ENCODE measurements around the gene RHBDD1. TPM values are rescaled to one million over a fixed set of nuclear protein-coding genes. Genes with fewer than 3 reads are reported as not detected.

The RHBDD1 gene
- polyA plus RNA-seq, 2 of the 4 experiments (the other 2 are of a cell fraction) = 8.3 to 46.9 TPM

- no peak for DNase-seq (ENCODE audit: low read depth in 1 of 2, low spot score in 1 of 2)
- ChIA-PET POLR2A (interaction anchor here (0.5 to 1.5 kb wide), 4 partner anchors 144 to 1131 kb away, joined by 3 to 6 read pairs (median 3); no protein-coding TSS in a partner anchor), CTCF (interaction anchor here (0.5 to 3.0 kb wide), 15 partner anchors 17 to 1136 kb away, joined by 3 to 9 read pairs (median 4); no protein-coding TSS in a partner anchor)
- peak overlapping the region; percentile 91 to 100 for H3K27ac ChIP-seq
- no peak for FAIRE-seq
- H3K4me3 ChIP-seq = peak overlapping the region; percentile 48; the same call in 2 of the 3 replicates
- ATAC-seq = no peak
- peaks cover 42% of the 10 kb centered on the region for H3K4me1 ChIP-seq
- TF ChIP-seq ATOH8 (CRISPR knock-in tag; IDR thresholded peaks at IDR 0.05; ENCODE audit: low read depth) = no peak
- TF ChIP-seq FOSL2 (IDR thresholded peaks at IDR 0.05) = no peak
- no peak for TF ChIP-seq FOSL2 (CRISPR knock-in tag; IDR thresholded peaks at IDR 0.05)
- no peak for TF ChIP-seq CHD2 (IDR thresholded peaks at IDR 0.05; ENCODE audit: low read length, partially characterized antibody)
- no peak for TF ChIP-seq HMGXB4 (CRISPR knock-in tag; IDR thresholded peaks at IDR 0.05; ENCODE audit: borderline replicate concordance)
- no peak for TF ChIP-seq MAFK (IDR thresholded peaks at IDR 0.05; ENCODE audit: partially characterized antibody)
- no peak for TF ChIP-seq POLR2A (IDR thresholded peaks at IDR 0.05; ENCODE audit: low read length)
- no peak for TF ChIP-seq RFX5 (IDR thresholded peaks at IDR 0.05)
- no peak for TF ChIP-seq FOSB (CRISPR knock-in tag; IDR thresholded peaks at IDR 0.05)
- no peak for TF ChIP-seq SMC3 (IDR thresholded peaks at IDR 0.05)
- no peaks in the 10 kb centered on the region for H3K9me3 ChIP-seq
- peak overlapping the region; percentile 96 for H3K4me2 ChIP-seq
- WGBS (ENCODE audit: missing lambda C conversion rate) = 91% methylated on average over 13 of the region's 25 CpGs
These were observed 39.6 kb upstream of the RHBDD1 start for GRCh38 chr2:226796012-226796839.

GRCh38 chr2:226796840-226797288, 39.0 kb upstream of the RHBDD1 start:
- no peak for FAIRE-seq

More at GRCh38 chr2:226796840-226797288, 39.0 kb upstream of the RHBDD1 start:
- ChIA-PET CTCF (interaction anchor here (0.5 to 3.0 kb wide), 11 partner anchors 18 to 1136 kb away, joined by 3 to 9 read pairs (median 4); no protein-coding TSS in a partner anchor), POLR2A (interaction anchor here (1.0 kb wide), 2 partner anchors 611 to 679 kb away, joined by 3 read pairs; no protein-coding TSS in a partner anchor)
- 77% methylated on average over 17 of the region's 17 CpGs for WGBS (ENCODE audit: missing lambda C conversion rate)
- H3K4me1 ChIP-seq = peaks cover 46% of the 10 kb centered on the region
- peak overlapping the region in 1 of 2 experiments; percentile 100; a peak in 3 of 6 replicates for H3K27ac ChIP-seq
- H3K4me2 ChIP-seq = peak overlapping the region; percentile 96
- no peak overlapping the region for H3K4me3 ChIP-seq
- no peaks in the 10 kb centered on the region for H3K9me3 ChIP-seq
- DNase-seq (ENCODE audit: low read depth in 1 of 2, low spot score in 1 of 2) (no peak), ATAC-seq (no peak)
- TF ChIP-seq MAX (IDR thresholded peaks at IDR 0.05) = no peak
- peak; percentile 41 for TF ChIP-seq SMC3 (IDR thresholded peaks at IDR 0.05)
- TF ChIP-seq JUNB (IDR thresholded peaks at IDR 0.05) = no peak
- no peak for TF ChIP-seq BHLHE40 (IDR thresholded peaks at IDR 0.05; ENCODE audit: low read depth, low read length)
- TF ChIP-seq CTCF (IDR thresholded peaks at IDR 0.05) = peak; percentile 39; the same call in 2 of the 3 replicates
- TF ChIP-seq RAD21 (conservative IDR thresholded peaks at IDR 0.05 in 1 of 2, IDR thresholded peaks at IDR 0.05 in 1 of 2) = peak; percentile 48 to 51; a peak in 4 of 5 replicates
